ENCODE data around the gene P2RY11. TPM values are rescaled to one million over a fixed set of nuclear protein-coding genes. Genes with fewer than 3 reads are reported as not detected.

Gene P2RY11
- total and polyA plus RNA-seq, 2 donors (not counting 1 experiment from before 2014, with no cell fraction given) = 25.8 to 27.1 TPM

DNA sequence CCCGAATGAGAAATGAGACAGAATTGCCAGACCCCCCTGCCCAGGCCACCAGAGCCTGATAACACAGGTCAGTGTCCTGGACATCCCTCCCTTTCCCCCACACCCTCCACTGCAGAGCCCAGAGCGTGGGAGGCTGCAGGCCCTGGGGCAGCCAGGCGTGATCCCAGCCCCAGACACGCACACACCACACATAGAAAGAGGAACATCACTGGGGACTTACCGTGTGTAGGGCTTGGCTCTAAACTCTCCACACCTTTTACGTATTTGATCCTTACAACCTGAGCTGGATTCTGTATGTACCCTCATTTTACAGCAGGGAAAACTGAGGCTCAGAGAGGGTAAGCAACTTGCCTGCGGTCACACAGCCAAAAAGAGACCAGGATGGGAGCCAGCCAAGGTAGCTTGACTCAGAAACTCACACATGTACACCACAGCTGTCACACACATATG, 8.7 kb upstream of the P2RY11 start:
- POLR2A ChIA-PET = interaction anchor here (0.5 to 6.1 kb wide), 7 partner anchors 10 to 552 kb away, joined by 3 to 62 read pairs (median 3); partner anchors contain the start of gene P2RY11
- ATAC-seq (ENCODE audit: low read depth) = peak; percentile 63
- peak overlapping the region; percentile 69 for H3K4me2 ChIP-seq (replicated peaks; ENCODE audit: low read depth, low read length, poor library complexity, severe bottlenecking)
- H3K27me3 ChIP-seq (replicated peaks in 1 of 4; ENCODE audit: control extremely low read depth in 1 of 4, control insufficient read depth in 3 of 4, insufficient read depth in 4 of 4, low read length in 3 of 4) = no peaks in the 10 kb centered on the region
- Mint-ChIP-seq H3K27ac (peak overlapping the region; percentile 100), H3K9me3 (ENCODE audit: insufficient read depth) (no peaks in the 10 kb centered on the region), H3K27me3 (no peaks in the 10 kb centered on the region), H3K4me1 (peaks cover 61% of the 10 kb centered on the region), H3K4me3 (peak overlapping the region; percentile 85)
- H2AFZ ChIP-seq (ENCODE audit: insufficient read depth, low read depth, low read length, poor library complexity, severe bottlenecking) = no peak overlapping the region
- H4K20me1 ChIP-seq (ENCODE audit: control insufficient read depth, insufficient read depth, low read length, poor library complexity, severe bottlenecking) = peaks cover 13% of the 10 kb centered on the region
- H3K4me3 ChIP-seq (ENCODE audit: control extremely low read depth in 1 of 5, extremely low read depth in 1 of 5, insufficient read depth in 1 of 5, low read depth in 2 of 5, low read length in 4 of 5) = peak overlapping the region in 2 of 5 experiments; percentile 16 to 43
- H3K27ac ChIP-seq (ENCODE audit: low read length in 2 of 2) = peak overlapping the region; percentile 99
- intact Hi-C loops (cut with micrococcal nuclease) = loop anchor here (2.0 to 10.0 kb wide), 2 partner anchors 134 to 302 kb away; partner anchors contain the start of gene CDC37
- peaks cover 59 to 79% of the 10 kb centered on the region in 2 donors for H3K4me1 ChIP-seq (ENCODE audit: control insufficient read depth in 2 of 2, insufficient read depth in 2 of 2, low read length in 2 of 2)
- H3K9ac ChIP-seq (ENCODE audit: low read length) = peak overlapping the region; percentile 60
- H3K79me2 ChIP-seq (ENCODE audit: control insufficient read depth, insufficient read depth, low read length) = peaks cover 17% of the 10 kb centered on the region
- CTCF ChIA-PET = interaction anchor here (2.8 to 14.9 kb wide), 2 partner anchors 12 to 148 kb away, joined by 16 to 263 read pairs; partner anchors contain the start of genes EIF3G and P2RY11
- 18% methylated on average over 7 of the region's 7 CpGs for WGBS (ENCODE audit: insufficient coverage)
- TF ChIP-seq EZH2 (IDR thresholded peaks at IDR 0.05; ENCODE audit: borderline replicate concordance, insufficient read depth, low read depth, low read length, poor library complexity, severe bottlenecking) = no peak
- peak; percentile 89 for DNase-seq
- no peaks in the 10 kb centered on the region for H3K9me3 ChIP-seq (ENCODE audit: control extremely low read depth in 1 of 3, control insufficient read depth in 2 of 3, insufficient read depth in 1 of 3, low read length in 2 of 3)
- H3K36me3 ChIP-seq (replicated peaks in 1 of 2; ENCODE audit: control extremely low read depth in 1 of 2, control insufficient read depth in 1 of 2, extremely low read depth in 1 of 2, insufficient read depth in 2 of 2, low read length in 1 of 2) = peaks cover 0 to 8% of the 10 kb centered on the region in 2 experiments

DNA sequence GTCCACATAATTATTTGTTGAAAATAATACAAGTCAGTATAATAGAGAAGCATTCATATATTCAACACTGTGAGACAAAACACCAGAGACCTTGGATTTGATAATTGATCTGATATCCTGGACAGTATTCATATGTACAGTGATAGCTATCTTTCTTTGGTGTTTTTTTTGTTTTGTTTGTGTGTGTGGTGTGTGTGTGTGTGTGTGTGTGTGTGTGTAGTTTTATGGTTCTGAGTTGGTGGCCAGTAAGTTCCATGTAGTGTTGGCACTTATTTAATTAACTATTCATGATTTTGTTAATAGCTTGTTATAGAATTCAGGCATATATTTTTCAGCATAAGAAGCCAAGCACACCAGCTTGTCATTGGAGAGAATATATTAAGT, 7.4 kb upstream of the P2RY11 start:
- H3K4me3 ChIP-seq (ENCODE audit: control extremely low read depth in 1 of 5, extremely low read depth in 1 of 5, insufficient read depth in 1 of 5, low read depth in 2 of 5, low read length in 4 of 5) = no peak overlapping the region
- Mint-ChIP-seq H3K27ac (peak overlapping the region; percentile 61), H3K27me3 (no peaks in the 10 kb centered on the region), H3K4me1 (peaks cover 59% of the 10 kb centered on the region), H3K9me3 (ENCODE audit: insufficient read depth) (no peaks in the 10 kb centered on the region), H3K4me3 (no peak overlapping the region)
- POLR2A ChIA-PET = interaction anchor here (1.0 to 6.1 kb wide), 3 partner anchors 8 to 166 kb away, joined by 7 to 62 read pairs (median 26); partner anchors contain the start of genes ICAM1 and P2RY11
- intact Hi-C loops (cut with micrococcal nuclease) = loop anchor here (10.0 kb wide), 1 partner anchor 301 kb away; the partner anchor contains the start of gene CDC37
- ATAC-seq (ENCODE audit: low read depth) (no peak), DNase-seq (no peak)
- H3K79me2 ChIP-seq (ENCODE audit: control insufficient read depth, insufficient read depth, low read length) = peaks cover 28% of the 10 kb centered on the region
- no peaks in the 10 kb centered on the region for H3K27me3 ChIP-seq (replicated peaks in 1 of 4; ENCODE audit: control extremely low read depth in 1 of 4, control insufficient read depth in 3 of 4, insufficient read depth in 4 of 4, low read length in 3 of 4)
- H3K27ac ChIP-seq (ENCODE audit: low read length in 2 of 2) = peak overlapping the region; percentile 97 to 99
- no peak overlapping the region for H2AFZ ChIP-seq (ENCODE audit: insufficient read depth, low read depth, low read length, poor library complexity, severe bottlenecking)
- peaks cover 0 to 21% of the 10 kb centered on the region in 2 experiments for H3K36me3 ChIP-seq (replicated peaks in 1 of 2; ENCODE audit: control extremely low read depth in 1 of 2, control insufficient read depth in 1 of 2, extremely low read depth in 1 of 2, insufficient read depth in 2 of 2, low read length in 1 of 2)
- H3K9ac ChIP-seq (ENCODE audit: low read length) = no peak overlapping the region
- H4K20me1 ChIP-seq (ENCODE audit: control insufficient read depth, insufficient read depth, low read length, poor library complexity, severe bottlenecking) = peaks cover 20% of the 10 kb centered on the region
- TF ChIP-seq CTCF (IDR thresholded peaks at IDR 0.05) (no peak), EZH2 (IDR thresholded peaks at IDR 0.05; ENCODE audit: borderline replicate concordance, insufficient read depth, low read depth, low read length, poor library complexity, severe bottlenecking) (no peak)
- H3K4me1 ChIP-seq (ENCODE audit: control insufficient read depth in 2 of 2, insufficient read depth in 2 of 2, low read length in 2 of 2) = peaks cover 55 to 75% of the 10 kb centered on the region in 2 donors
- H3K9me3 ChIP-seq (ENCODE audit: control extremely low read depth in 1 of 3, control insufficient read depth in 2 of 3, insufficient read depth in 1 of 3, low read length in 2 of 3) = no peaks in the 10 kb centered on the region
- CTCF ChIA-PET = interaction anchor here (0.7 to 14.9 kb wide), 6 partner anchors 8 to 147 kb away, joined by 3 to 263 read pairs (median 5); partner anchors contain the start of genes DNMT1, EIF3G and P2RY11
- peak overlapping the region; percentile 83 for H3K4me2 ChIP-seq (replicated peaks; ENCODE audit: low read depth, low read length, poor library complexity, severe bottlenecking)

All from B cell (primary cell).